ENCODE results near the gene MSRB2.
"Not testable (repeated sequence)": the region's sequence is repeated elsewhere in the genome, so short reads cannot be mapped to it uniquely, and the experiment has no call there.

MSRB2 gene

DNA sequence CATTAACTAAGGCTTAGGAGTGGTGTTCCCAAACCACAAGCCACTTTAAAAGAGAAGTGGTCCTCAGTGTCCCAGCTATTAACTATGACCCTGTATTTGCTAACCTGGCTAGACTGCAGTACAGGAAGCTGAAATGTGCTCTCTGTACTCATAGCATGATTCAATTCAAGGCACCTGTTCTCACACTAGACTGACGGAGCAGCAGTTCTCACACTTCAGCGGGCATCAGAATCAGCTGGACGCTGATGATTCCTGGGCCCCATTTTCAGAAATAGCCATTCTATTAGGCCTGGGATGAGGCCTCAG is 24.5 kb upstream of the MSRB2 start:
- no peak overlapping the region for H3K4me3 ChIP-seq (ENCODE audit: control insufficient read depth, low read depth, low read length)
- DNase-seq (ENCODE audit: low read depth) = no peak
- TF ChIP-seq, protein P1, sequence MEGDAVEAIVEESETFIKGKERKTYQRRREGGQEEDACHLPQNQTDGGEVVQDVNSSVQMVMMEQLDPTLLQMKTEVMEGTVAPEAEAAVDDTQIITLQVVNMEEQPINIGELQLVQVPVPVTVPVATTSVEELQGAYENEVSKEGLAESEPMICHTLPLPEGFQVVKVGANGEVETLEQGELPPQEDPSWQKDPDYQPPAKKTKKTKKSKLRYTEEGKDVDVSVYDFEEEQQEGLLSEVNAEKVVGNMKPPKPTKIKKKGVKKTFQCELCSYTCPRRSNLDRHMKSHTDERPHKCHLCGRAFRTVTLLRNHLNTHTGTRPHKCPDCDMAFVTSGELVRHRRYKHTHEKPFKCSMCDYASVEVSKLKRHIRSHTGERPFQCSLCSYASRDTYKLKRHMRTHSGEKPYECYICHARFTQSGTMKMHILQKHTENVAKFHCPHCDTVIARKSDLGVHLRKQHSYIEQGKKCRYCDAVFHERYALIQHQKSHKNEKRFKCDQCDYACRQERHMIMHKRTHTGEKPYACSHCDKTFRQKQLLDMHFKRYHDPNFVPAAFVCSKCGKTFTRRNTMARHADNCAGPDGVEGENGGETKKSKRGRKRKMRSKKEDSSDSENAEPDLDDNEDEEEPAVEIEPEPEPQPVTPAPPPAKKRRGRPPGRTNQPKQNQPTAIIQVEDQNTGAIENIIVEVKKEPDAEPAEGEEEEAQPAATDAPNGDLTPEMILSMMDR (IDR thresholded peaks at IDR 0.05; ENCODE audit: control insufficient read depth, insufficient read depth, low read depth, low read length, missing control alignments) = no peak

DNA sequence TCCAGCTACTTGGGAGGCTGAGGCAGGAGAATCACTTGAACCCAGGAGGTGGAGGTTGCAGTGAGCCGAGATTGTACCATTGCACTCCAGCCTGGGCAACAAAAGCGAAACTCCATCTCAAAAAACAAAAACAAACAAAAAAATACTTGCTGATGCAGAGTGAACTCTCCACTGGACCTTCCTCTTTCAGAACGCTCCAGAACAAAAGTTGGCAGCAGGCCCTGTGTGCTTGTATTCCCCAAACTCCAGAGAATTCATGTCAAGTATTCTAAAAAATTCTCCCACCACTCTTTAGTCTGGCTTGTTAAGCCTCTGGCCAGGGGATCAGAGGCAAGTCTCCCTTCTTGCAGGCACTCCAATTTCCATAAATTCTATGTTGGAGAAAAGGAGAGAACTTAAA is 22.8 kb upstream of the MSRB2 start:
- H3K4me3 ChIP-seq (ENCODE audit: control insufficient read depth, low read depth, low read length); DNase-seq (ENCODE audit: low read depth): not testable (repeated sequence)

DNA sequence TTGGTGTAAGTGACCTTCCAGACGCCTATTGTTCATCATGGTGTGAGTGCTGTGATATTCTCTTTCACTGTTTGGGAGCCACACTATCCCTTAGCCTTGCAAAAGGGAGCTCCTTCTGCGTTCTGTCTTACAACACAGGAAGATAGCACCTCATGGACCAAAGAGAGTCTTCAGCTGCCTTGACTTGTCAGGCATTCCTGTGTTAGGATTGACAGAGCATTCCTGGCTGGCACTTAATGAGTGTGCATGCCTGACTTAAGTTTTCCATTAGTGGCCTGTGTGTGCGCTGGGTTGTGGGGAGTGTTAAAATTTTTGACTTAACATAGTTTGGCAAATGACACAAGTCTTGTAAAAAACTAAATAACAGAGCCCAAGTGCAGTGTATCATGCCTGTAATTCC is 21.9 kb upstream of the MSRB2 start:
- DNase-seq (ENCODE audit: low read depth) = no peak
- H3K4me3 ChIP-seq (ENCODE audit: control insufficient read depth, low read depth, low read length) = no peak overlapping the region
- TF ChIP-seq, protein P1 (IDR thresholded peaks at IDR 0.05; ENCODE audit: control insufficient read depth, insufficient read depth, low read depth, low read length, missing control alignments) = no peak

DNA sequence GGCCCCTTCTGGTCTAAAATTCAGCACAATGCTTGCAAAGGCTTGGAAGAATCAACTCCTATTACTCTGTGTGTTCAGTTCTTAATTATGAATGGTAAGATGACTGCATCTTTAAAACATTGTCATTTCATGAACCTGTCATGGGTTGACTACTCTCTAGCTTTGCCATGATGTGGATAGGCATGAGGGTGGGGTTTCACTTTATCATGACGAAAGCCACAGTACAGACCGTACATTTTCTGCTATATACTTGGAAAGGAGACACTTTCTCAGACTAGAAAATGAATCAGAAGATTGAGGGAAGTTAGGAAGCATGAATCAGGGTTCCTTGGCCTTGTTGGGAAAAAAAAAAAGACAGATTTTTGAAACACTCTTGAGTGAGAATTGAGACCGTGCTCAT is 19.7 kb upstream of the MSRB2 start:
- DNase-seq (ENCODE audit: low read depth) = no peak
- H3K4me3 ChIP-seq (ENCODE audit: control insufficient read depth, low read depth, low read length) = no peak overlapping the region
- TF ChIP-seq, protein P1 (IDR thresholded peaks at IDR 0.05; ENCODE audit: control insufficient read depth, insufficient read depth, low read depth, low read length, missing control alignments) = no peak

DNA sequence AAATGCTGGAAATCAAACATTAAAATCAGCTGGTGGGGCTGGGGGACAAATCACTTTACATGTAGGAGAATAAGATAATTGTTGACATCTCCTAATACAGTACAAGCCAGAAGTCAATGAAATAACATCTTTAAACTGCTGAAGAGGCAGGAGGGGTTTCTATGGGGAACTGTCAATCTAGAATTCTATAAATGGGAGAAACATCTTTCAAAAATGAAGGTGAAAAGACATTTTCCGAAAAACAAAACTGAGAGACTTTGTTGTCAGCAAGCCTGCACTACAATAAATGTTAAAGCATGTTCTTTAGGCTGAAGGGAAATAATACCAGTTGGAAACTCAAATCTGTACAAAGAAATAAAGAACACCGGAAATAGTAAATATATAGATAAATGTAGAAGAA is 17.3 kb upstream of the MSRB2 start:
- no peak for DNase-seq (ENCODE audit: low read depth)
- no peak overlapping the region for H3K4me3 ChIP-seq (ENCODE audit: control insufficient read depth, low read depth, low read length)
- TF ChIP-seq, protein P1 (IDR thresholded peaks at IDR 0.05; ENCODE audit: control insufficient read depth, insufficient read depth, low read depth, low read length, missing control alignments) = no peak

DNA sequence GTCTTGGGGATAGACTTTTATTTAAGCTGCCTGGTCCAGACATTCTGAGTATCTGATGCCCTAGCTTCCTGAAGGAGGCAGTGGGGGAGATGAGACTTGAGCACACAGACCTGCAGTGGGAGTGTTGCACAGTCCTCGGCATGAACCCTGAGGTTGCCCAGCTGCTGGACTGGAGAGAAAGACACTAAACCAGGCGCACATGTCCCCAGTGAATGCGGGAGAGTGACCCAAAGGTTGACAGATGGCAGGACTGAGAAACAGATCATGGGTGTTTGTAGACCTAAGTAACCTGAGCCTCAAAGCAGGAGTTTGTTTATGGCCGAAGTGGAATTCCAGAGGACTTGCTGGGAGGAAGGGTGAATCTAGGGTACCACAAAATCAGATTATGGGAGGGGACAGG is 15.7 kb upstream of the MSRB2 start:
- TF ChIP-seq, protein P1 (IDR thresholded peaks at IDR 0.05; ENCODE audit: control insufficient read depth, insufficient read depth, low read depth, low read length, missing control alignments) = no peak

DNA sequence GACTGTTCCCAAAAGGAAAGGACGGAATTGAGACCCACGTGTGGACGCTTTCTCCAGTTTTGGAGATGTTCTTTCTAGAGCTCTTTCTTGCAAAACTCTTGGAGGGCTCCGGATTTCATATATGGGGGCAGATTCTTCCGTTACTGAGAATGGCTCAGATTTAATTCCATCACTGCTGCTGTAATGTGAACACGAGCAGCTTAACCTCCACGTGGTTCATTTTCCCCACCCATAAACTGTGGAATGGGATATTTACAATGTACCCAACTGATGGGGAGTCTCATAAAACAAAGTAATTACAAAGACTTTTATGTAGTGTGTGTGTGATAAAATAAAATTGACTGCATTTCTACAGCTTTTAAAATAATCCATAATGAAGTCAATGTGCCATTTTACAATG is 15.1 kb upstream of the MSRB2 start:
- TF ChIP-seq, protein P1 (IDR thresholded peaks at IDR 0.05; ENCODE audit: control insufficient read depth, insufficient read depth, low read depth, low read length, missing control alignments) = no peak

More for the DNA sequence above, 15.7 kb upstream of the MSRB2 start:
- H3K4me3 ChIP-seq (ENCODE audit: control insufficient read depth, low read depth, low read length) = no peak overlapping the region
- no peak for DNase-seq (ENCODE audit: low read depth)

More for the DNA sequence above, 15.1 kb upstream of the MSRB2 start:
- no peak overlapping the region for H3K4me3 ChIP-seq (ENCODE audit: control insufficient read depth, low read depth, low read length)
- no peak for DNase-seq (ENCODE audit: low read depth)
